Muscle layer of duodenum (tissue), 2 donors: ENCODE measurements around the gene ICAM5.

Source experiments
- H3K27ac ChIP-seq: one replicate; pipeline ENCODE4 v1.7.0; 2013; ENCODE audit warnings: mild to moderate bottlenecking, low read length
- H3K27me3 ChIP-seq: one replicate; pipeline ENCODE4 v1.7.0; 2013; ENCODE audit warnings: low read depth, mild to moderate bottlenecking, control low read depth, low read length
- H3K36me3 ChIP-seq, 2 donors: one replicate each; pipeline ENCODE4 v1.7.0; 2013; ENCODE audit warnings: low read length in 2 of 2, control low read depth in 1 of 2, mild to moderate bottlenecking in 1 of 2; ENCODE audit not compliant: insufficient read depth in 2 of 2, control insufficient read depth in 1 of 2
- H3K4me1 ChIP-seq, 2 donors: one replicate each; pipeline ENCODE4 v1.7.0; 2013; ENCODE audit warnings: low read length in 2 of 2, mild to moderate bottlenecking in 2 of 2, control low read depth in 1 of 2, moderate library complexity in 1 of 2; ENCODE audit not compliant: insufficient read depth in 2 of 2, control insufficient read depth in 1 of 2
- H3K4me3 ChIP-seq, 2 donors: one replicate each; pipeline ENCODE4 v1.7.0; 2013; ENCODE audit warnings: low read length in 2 of 2, low read depth in 1 of 2, mild to moderate bottlenecking in 1 of 2
- H3K9me3 ChIP-seq, 2 donors: one replicate each; pipeline ENCODE4 v1.7.0; 2013; ENCODE audit warnings: low read length in 2 of 2, control low read depth in 1 of 2, mild to moderate bottlenecking in 1 of 2; ENCODE audit not compliant: control insufficient read depth in 1 of 2
- donor health status: healthy.

The ICAM5 gene

GRCh38 chr19:10339977-10340376 lies 50.2 kb downstream of the ICAM5 start:
- no peak overlapping the region for H3K27ac ChIP-seq
- H3K36me3 ChIP-seq = no peaks in the 10 kb centered on the region
- no peak overlapping the region for H3K4me3 ChIP-seq

GRCh38 chr19:10343495-10343894 lies 53.7 kb downstream of the ICAM5 start:
- Histone ChIP-seq H3K9me3 (no peaks in the 10 kb centered on the region), H3K27me3 (no peaks in the 10 kb centered on the region), H3K4me1 (no peaks in the 10 kb centered on the region), H3K27ac (no peak overlapping the region), H3K36me3 (no peaks in the 10 kb centered on the region), H3K4me3 (no peak overlapping the region)

More at GRCh38 chr19:10339977-10340376, 50.2 kb downstream of the ICAM5 start:
- no peaks in the 10 kb centered on the region for H3K9me3 ChIP-seq
- peaks cover 0 to under 1% of the 10 kb centered on the region in 2 donors for H3K4me1 ChIP-seq
- H3K27me3 ChIP-seq = no peaks in the 10 kb centered on the region

- Histone ChIP-seq H3K9me3 (no peaks in the 10 kb centered on the region), H3K27ac (no peak overlapping the region), H3K27me3 (no peaks in the 10 kb centered on the region), H3K36me3 (peaks cover 0 to 2% of the 10 kb centered on the region in 2 donors), H3K4me1 (no peaks in the 10 kb centered on the region), H3K4me3 (no peak overlapping the region)
Measured at GRCh38 chr19:10344780-10345179, 55.0 kb downstream of the ICAM5 start.
